Activated CD8-positive, alpha-beta T cell treated with anti-CD3 and anti-CD28 coated beads for 36 hours (primary cell): ENCODE results near the gene DHDH. TPM values are rescaled to one million over a fixed set of nuclear protein-coding genes. Genes with fewer than 3 reads are reported as not detected.
"Not testable (repeated sequence)": the region's sequence is repeated elsewhere in the genome, so short reads cannot be mapped to it uniquely, and the experiment has no call there.

ENCODE experiments used
- ATAC-seq: fragments of 200-7000 bp; cut with Tn5 transposase; one replicate; pipeline ENCODE4 v1.10.0; 2021; ENCODE audit warnings: mild to moderate bottlenecking, moderate library complexity
- CTCF ChIA-PET: fragments of 350-600 bp; sonication (Branson Sonifier 250); formaldehyde crosslinking; loops from one replicate; lab custom pipeline; 2021; ENCODE audit warnings: antibody characterized with exemption; lab: Charles Lee
- POLR2A ChIA-PET: fragments of 350-600 bp; sonication (Branson Sonifier 250); formaldehyde crosslinking; loops from one replicate; lab custom pipeline; 2021; ENCODE audit warnings: antibody characterized with exemption; lab: Charles Lee
- DNase-seq: peaks from one replicate; pipeline ENCODE4 v3.0.0-alpha.2; 2020
- H3K27ac Mint-ChIP-seq: one replicate; pipeline ENCODE4 v1.8.0; 2021; ENCODE audit warnings: mild to moderate bottlenecking, mixed read lengths
- H3K27me3 Mint-ChIP-seq: one replicate; pipeline ENCODE4 v1.8.0; 2021; ENCODE audit warnings: mixed read lengths
- H3K36me3 Mint-ChIP-seq: one replicate; pipeline ENCODE4 v1.8.0; 2021; ENCODE audit warnings: low read depth, mixed read lengths
- H3K4me1 Mint-ChIP-seq: one replicate; pipeline ENCODE4 v1.8.0; 2021; ENCODE audit warnings: low read depth, mixed read lengths
- H3K4me3 Mint-ChIP-seq: one replicate; pipeline ENCODE4 v1.8.0; 2021; ENCODE audit warnings: mild to moderate bottlenecking, moderate library complexity, mixed read lengths
- H3K9me3 Mint-ChIP-seq: one replicate; pipeline ENCODE4 v1.8.0; 2021; ENCODE audit warnings: mixed read lengths
- intact Hi-C: fragments of 100-400 bp; cut with micrococcal nuclease; formaldehyde crosslinking; loops from one replicate; pipeline ENCODE4 v1.10.0; 2022
- total RNA-seq, 2 experiments: library from RNA; stranded (reverse); gene quantifications; one replicate each; pipeline ENCODE4 v1.2.3, GENCODE V29; 2021
- TF ChIP-seq, protein P1 (sequence below): fragments of 200-600 bp; IDR thresholded peaks from one replicate; pipeline ENCODE4 v1.8.0; 2022; ENCODE audit warnings: antibody characterized with exemption, mild to moderate bottlenecking

The DHDH gene
- total RNA-seq, 2 experiments from 2014 or later, result 1.4 to 2.8 TPM

DNA sequence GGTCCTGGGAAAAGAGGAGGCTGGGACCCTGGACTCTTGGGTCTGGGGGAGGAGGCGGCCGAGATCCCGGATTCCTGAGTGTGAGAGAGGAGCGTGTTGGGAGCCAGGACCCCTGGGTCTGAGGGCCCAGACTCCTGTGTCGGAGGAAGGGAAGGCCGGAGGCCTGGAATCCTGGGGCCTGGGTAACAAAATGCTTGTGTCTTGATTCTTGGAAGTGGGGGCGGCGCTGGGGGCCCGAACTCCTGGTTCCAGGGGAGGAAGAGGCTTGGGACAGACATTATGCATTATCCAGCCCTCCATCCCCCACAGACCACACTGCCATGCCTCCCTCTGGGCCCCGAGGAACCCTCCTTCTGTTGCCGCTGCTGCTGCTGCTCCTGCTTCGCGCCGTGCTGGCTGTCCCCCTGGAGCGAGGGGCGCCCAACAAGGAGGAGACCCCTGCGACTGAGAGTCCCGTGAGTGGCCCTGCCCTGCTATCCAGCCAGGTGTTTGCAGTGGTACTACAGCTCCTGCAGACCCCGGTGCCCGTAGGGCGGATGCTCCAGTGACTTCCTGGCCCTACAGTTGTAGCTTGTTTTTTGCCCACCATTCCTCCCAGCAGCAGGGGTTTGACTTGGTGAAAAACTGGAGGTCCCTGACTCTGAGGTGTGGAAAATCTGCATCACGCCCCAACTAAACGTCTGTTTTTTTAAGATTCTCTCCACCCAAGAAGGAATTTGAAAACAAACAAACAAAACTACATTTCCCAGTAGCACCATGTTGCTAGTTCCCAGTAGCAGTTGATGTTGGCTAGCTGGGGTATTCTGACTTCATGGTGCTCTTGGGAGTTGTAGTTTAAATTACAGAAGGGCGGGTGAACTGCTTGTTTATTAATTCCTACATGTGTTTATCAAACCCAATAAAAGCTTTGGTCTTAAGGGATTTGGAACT, 32.8 kb upstream of the DHDH start:
- ATAC-seq, result no peak
- H3K9me3 Mint-ChIP-seq, result no peaks in the 10 kb centered on the region

DNA sequence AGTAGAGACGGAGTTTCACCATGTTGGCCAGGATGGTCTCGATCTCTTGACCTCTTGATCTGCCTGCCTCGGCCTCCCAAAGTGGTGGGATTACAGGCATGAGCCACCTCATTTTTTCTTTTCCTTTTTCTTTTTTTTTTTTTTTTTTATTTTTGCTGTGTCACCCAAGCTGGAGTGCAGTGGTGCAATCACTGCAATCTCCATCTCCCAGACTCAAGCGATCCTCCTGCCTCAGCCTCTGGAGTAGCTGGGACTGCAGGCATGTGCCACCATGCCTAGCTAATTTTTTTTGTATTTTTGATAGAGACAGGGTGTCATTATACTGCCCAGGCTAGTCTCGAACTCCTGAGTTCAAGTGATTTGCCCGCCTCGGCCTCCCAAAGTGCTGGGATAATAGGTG, 31.2 kb upstream of the DHDH start:
- ChIA-PET POLR2A (interaction anchor here (0.7 to 2.0 kb wide), 2 partner anchors 11 to 17 kb away, joined by 3 to 5 read pairs; no protein-coding TSS in a partner anchor), CTCF (interaction anchor here (1.2 kb wide), 1 partner anchor 91 kb away, joined by 3 read pairs; the partner anchor contains the start of genes GYS1 and RUVBL2)
- intact Hi-C loops, ATAC-seq, H3K27me3 Mint-ChIP-seq, H3K4me3 Mint-ChIP-seq, H3K9me3 Mint-ChIP-seq, DNase-seq: not testable (repeated sequence)
- Mint-ChIP-seq H3K4me1 (peaks cover 19% of the 10 kb centered on the region), H3K27ac (peak overlapping the region; percentile 37), H3K36me3 (peaks cover 32% of the 10 kb centered on the region)

More for the DNA sequence above, 32.8 kb upstream of the DHDH start:
- TF ChIP-seq, protein P1, sequence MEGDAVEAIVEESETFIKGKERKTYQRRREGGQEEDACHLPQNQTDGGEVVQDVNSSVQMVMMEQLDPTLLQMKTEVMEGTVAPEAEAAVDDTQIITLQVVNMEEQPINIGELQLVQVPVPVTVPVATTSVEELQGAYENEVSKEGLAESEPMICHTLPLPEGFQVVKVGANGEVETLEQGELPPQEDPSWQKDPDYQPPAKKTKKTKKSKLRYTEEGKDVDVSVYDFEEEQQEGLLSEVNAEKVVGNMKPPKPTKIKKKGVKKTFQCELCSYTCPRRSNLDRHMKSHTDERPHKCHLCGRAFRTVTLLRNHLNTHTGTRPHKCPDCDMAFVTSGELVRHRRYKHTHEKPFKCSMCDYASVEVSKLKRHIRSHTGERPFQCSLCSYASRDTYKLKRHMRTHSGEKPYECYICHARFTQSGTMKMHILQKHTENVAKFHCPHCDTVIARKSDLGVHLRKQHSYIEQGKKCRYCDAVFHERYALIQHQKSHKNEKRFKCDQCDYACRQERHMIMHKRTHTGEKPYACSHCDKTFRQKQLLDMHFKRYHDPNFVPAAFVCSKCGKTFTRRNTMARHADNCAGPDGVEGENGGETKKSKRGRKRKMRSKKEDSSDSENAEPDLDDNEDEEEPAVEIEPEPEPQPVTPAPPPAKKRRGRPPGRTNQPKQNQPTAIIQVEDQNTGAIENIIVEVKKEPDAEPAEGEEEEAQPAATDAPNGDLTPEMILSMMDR, result no peak
- H3K4me1 Mint-ChIP-seq, result peaks cover 26% of the 10 kb centered on the region
- CTCF ChIA-PET, result interaction anchor here (0.9 to 2.3 kb wide), 10 partner anchors 11 to 154 kb away, joined by 3 to 13 read pairs (median 4); partner anchors contain the start of genes GYS1, IZUMO1 and RUVBL2
- H3K27ac Mint-ChIP-seq, result peak overlapping the region; percentile 96
- peak overlapping the region; percentile 95 for H3K4me3 Mint-ChIP-seq
- peaks cover 30% of the 10 kb centered on the region for H3K36me3 Mint-ChIP-seq
- H3K27me3 Mint-ChIP-seq, result peaks cover 5% of the 10 kb centered on the region
- intact Hi-C loops, result no loop called here
- peak; percentile 45 for DNase-seq
- POLR2A ChIA-PET, result interaction anchor here (0.7 to 2.5 kb wide), 9 partner anchors 10 to 163 kb away, joined by 3 to 27 read pairs (median 4); partner anchors contain the start of gene FTL

DNA sequence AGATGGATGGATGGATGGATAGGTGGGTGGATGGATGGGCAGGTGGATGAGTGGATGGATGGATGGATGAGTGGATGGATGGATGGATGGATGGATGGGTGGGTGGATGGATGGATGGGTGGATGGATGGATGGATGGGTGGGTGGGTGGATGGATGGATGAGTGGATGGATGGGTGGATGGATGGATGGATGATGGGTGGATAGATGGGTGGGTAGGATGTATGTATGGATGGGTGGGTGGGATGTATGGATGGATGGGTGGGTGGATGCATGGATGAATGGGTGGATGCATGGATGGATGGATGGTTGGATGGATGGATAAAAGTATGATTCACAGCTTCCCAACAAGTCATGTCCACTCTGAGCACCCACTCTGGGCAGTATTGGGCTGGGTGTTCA, 29.7 kb upstream of the DHDH start:
- H3K4me3 Mint-ChIP-seq, DNase-seq, H3K27me3 Mint-ChIP-seq, H3K27ac Mint-ChIP-seq, ATAC-seq, CTCF ChIA-PET, intact Hi-C loops, H3K9me3 Mint-ChIP-seq: not testable (repeated sequence)
- POLR2A ChIA-PET, result interaction anchor here (1.0 kb wide), 1 partner anchor 28 kb away, joined by 3 read pairs; no protein-coding TSS in a partner anchor
- peaks cover 19% of the 10 kb centered on the region for H3K4me1 Mint-ChIP-seq
- peaks cover 40% of the 10 kb centered on the region for H3K36me3 Mint-ChIP-seq

DNA sequence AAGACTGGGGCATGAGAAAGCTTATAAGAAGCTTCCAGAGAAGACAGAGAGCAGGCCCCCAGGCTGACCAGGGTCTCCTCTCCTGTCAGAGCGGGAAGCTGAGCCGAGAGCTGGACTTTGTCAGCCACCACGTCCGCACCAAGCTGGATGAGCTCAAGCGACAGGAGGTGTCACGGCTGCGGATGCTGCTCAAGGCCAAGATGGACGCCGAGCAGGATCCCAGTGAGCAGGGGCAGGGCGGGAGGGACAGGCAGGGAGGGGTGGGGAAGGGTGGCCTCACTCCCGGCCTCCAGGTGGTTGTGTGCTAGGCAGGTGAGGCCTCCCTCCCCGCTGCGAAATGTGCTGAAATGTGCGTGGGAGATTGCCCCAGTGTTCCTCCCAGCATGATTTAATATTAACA, 27.8 kb upstream of the DHDH start:
- peaks cover 13% of the 10 kb centered on the region for H3K4me1 Mint-ChIP-seq
- TF ChIP-seq, protein P1, result no peak
- intact Hi-C loops, result no loop called here
- ChIA-PET POLR2A (no interaction called here), CTCF (no interaction called here)
- DNase-seq (no peak), ATAC-seq (no peak)
- H3K27me3 Mint-ChIP-seq, result no peaks in the 10 kb centered on the region
- H3K9me3 Mint-ChIP-seq, result no peaks in the 10 kb centered on the region
- no peak overlapping the region for H3K27ac Mint-ChIP-seq
- peaks cover 48% of the 10 kb centered on the region for H3K36me3 Mint-ChIP-seq
- no peak overlapping the region for H3K4me3 Mint-ChIP-seq

DNA sequence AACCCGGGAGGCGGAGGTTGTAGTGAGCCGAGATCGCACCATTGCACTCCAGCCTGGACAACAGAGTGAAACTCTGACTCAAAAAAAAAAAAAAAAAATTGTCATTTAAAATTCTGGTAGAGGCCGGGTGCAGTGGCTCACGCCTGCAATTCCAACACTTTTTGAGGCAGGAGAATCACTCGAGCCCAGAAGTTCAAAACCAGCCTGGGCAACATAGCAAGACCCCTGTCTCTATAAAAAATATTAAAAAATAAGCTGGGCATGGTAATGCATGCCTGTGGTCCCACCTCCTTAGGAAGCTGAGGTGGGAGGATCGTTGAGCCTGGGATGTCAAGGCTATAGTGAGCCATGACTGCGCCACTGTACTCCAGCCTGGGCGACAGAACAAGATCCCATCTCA, 27.2 kb upstream of the DHDH start:
- intact Hi-C loops, result no loop called here
- ChIA-PET CTCF (interaction anchor here (1.0 to 1.3 kb wide), 2 partner anchors 64 to 118 kb away, joined by 3 to 4 read pairs; no protein-coding TSS in a partner anchor), POLR2A (interaction anchor here (1.1 to 1.4 kb wide), 2 partner anchors 12 to 56 kb away, joined by 3 read pairs; no protein-coding TSS in a partner anchor)
- Mint-ChIP-seq H3K4me1 (peaks cover 8% of the 10 kb centered on the region), H3K9me3 (no peaks in the 10 kb centered on the region), H3K36me3 (peaks cover 45% of the 10 kb centered on the region), H3K27me3 (no peaks in the 10 kb centered on the region), H3K27ac (no peak overlapping the region), H3K4me3 (no peak overlapping the region)
- TF ChIP-seq, protein P1, result no peak
- ATAC-seq (no peak), DNase-seq (no peak)
